H1 (cell line): ENCODE measurements around the gene SKAP2. TPM values are rescaled to one million over a fixed set of nuclear protein-coding genes. Genes with fewer than 3 reads are reported as not detected.

Experiments used
- CTCF ChIA-PET: fragments of 300-600 bp; sonication (Branson Sonifier 250); formaldehyde crosslinking; loops from one replicate; lab custom pipeline; 2021; ENCODE audit not compliant: partially characterized antibody; lab: Charles Lee
- POLR2A ChIA-PET: fragments of 300-600 bp; sonication (Branson Sonifier 250); formaldehyde crosslinking; loops from one replicate; lab custom pipeline; 2021; ENCODE audit warnings: inconsistent platforms; ENCODE audit not compliant: partially characterized antibody; lab: Charles Lee
- DNase-seq, 2 experiments: peaks; one replicate each; pipeline versions ENCODE4 v3.0.0 to v3.0.0-alpha.2; 2010 to 2022; ENCODE audit warnings: low spot score in 2 of 2, low read depth in 1 of 2, mixed read lengths in 1 of 2
- FAIRE-seq: peaks from 2 replicates; lab custom pipeline; 2011; peaks lifted over from hg19 to GRCh38; lab: Jason Lieb, UNC
- H2AFZ ChIP-seq: 2 replicates; pipeline ENCODE4 v1.8.1; 2012; ENCODE audit warnings: low read length, inconsistent platforms
- H2AK5ac ChIP-seq: 2 replicates; pipeline ENCODE4 v1.6.1; 2013; ENCODE audit warnings: low read depth, low read length
- H2BK120ac ChIP-seq: replicated peaks from 2 replicates; pipeline ENCODE3; 2013; ENCODE audit warnings: low read depth, low read length, inconsistent platforms
- H2BK12ac ChIP-seq: 2 replicates; pipeline ENCODE4 v1.6.1; 2013; ENCODE audit warnings: low read depth, low read length
- H2BK15ac ChIP-seq: 2 replicates; pipeline ENCODE4 v1.6.1; 2013; ENCODE audit warnings: low read length
- H2BK20ac ChIP-seq: 2 replicates; pipeline ENCODE4 v1.6.1; 2013; ENCODE audit warnings: low read length
- H2BK5ac ChIP-seq: 2 replicates; pipeline ENCODE4 v1.6.1; 2013; ENCODE audit warnings: low read depth, low read length
- H3K14ac ChIP-seq: 2 replicates; pipeline ENCODE4 v1.6.1; 2013; ENCODE audit warnings: inconsistent platforms; ENCODE audit not compliant: insufficient read length
- H3K18ac ChIP-seq: 2 replicates; pipeline ENCODE4 v1.6.1; 2013; ENCODE audit warnings: low read length; ENCODE audit errors: extremely low read depth
- H3K23ac ChIP-seq: 2 replicates; pipeline ENCODE4 v1.6.1; 2013; ENCODE audit warnings: inconsistent platforms; ENCODE audit not compliant: insufficient read length
- H3K23me2 ChIP-seq: 2 replicates; pipeline ENCODE4 v1.6.1; 2013; ENCODE audit warnings: low read depth, low read length
- H3K27ac ChIP-seq: 2 replicates; pipeline ENCODE4 v1.6.1; 2011; ENCODE audit warnings: low read depth, low read length, inconsistent platforms
- H3K27me3 ChIP-seq, 4 experiments: replicated peaks in 1 of 4; 1 replicate in 1 of 4; 2 replicates in 3 of 4; pipeline versions ENCODE4 v1.6.1 to v1.8.1; 2011 to 2013; ENCODE audit warnings: low read length in 3 of 4, mild to moderate bottlenecking in 3 of 4, inconsistent platforms in 2 of 4, mixed read lengths in 2 of 4, moderate library complexity in 1 of 4; ENCODE audit not compliant: control insufficient read depth in 3 of 4, insufficient read depth in 3 of 4; ENCODE audit errors: extremely low read depth in 1 of 4
- H3K36me3 ChIP-seq, 4 experiments: 2 replicates each; pipeline versions ENCODE4 v1.6.1 to v1.8.1; 2011 to 2013; ENCODE audit warnings: mild to moderate bottlenecking in 4 of 4, low read length in 3 of 4, moderate library complexity in 2 of 4, control low read depth in 1 of 4, inconsistent platforms in 1 of 4; ENCODE audit not compliant: insufficient read depth in 4 of 4, control insufficient read depth in 2 of 4
- H3K4ac ChIP-seq: replicated peaks from 2 replicates; pipeline ENCODE3; 2013; ENCODE audit warnings: low read length, low read depth, mixed read lengths, inconsistent platforms; ENCODE audit not compliant: insufficient read length
- H3K4me1 ChIP-seq, 4 experiments: replicated peaks in 1 of 4; 1 replicate in 1 of 4; 2 replicates in 3 of 4; pipeline versions ENCODE4 v1.6.1 to v1.8.1; 2011 to 2013; ENCODE audit warnings: low read length in 3 of 4, inconsistent platforms in 2 of 4, mixed read lengths in 1 of 4; ENCODE audit not compliant: insufficient read depth in 4 of 4, control insufficient read depth in 3 of 4
- H3K4me2 ChIP-seq, 2 experiments: 2 replicates each; pipeline versions ENCODE4 v1.6.1 to v1.8.1; 2011 to 2013; ENCODE audit warnings: low read depth in 2 of 2, low read length in 2 of 2, control low read depth in 1 of 2, inconsistent platforms in 1 of 2, mild to moderate bottlenecking in 1 of 2; ENCODE audit not compliant: insufficient read depth in 1 of 2
- H3K4me3 ChIP-seq, 4 experiments: fragments of 200-600, 300-600 bp in 1 of 4; sonication (generic), shearing (Covaris generic), sonication (Bioruptor Twin) in 1 of 4; 2 replicates each; pipeline versions ENCODE4 v1.5.1 to v1.8.1; 2011 to 2016; ENCODE audit warnings: low read length in 4 of 4, low read depth in 3 of 4, control low read depth in 2 of 4, inconsistent platforms in 2 of 4, mild to moderate bottlenecking in 2 of 4, mixed read lengths in 1 of 4, moderate library complexity in 1 of 4; ENCODE audit not compliant: insufficient read depth in 2 of 4; ENCODE audit errors: extremely low read depth in 1 of 4
- H3K56ac ChIP-seq: replicated peaks from 2 replicates; pipeline ENCODE3; 2013; ENCODE audit warnings: low read depth, mild to moderate bottlenecking, mixed read lengths, low read length, inconsistent platforms; ENCODE audit not compliant: insufficient read length
- H3K79me1 ChIP-seq: 2 replicates; pipeline ENCODE4 v1.6.1; 2013; ENCODE audit warnings: low read depth, low read length, control low read depth
- H3K79me2 ChIP-seq, 2 experiments: 2 replicates each; pipeline versions ENCODE4 v1.6.1 to v1.8.1; 2012 to 2013; ENCODE audit warnings: low read length in 2 of 2, mild to moderate bottlenecking in 2 of 2, inconsistent platforms in 1 of 2; ENCODE audit not compliant: insufficient read depth in 2 of 2, control insufficient read depth in 1 of 2
- H3K9ac ChIP-seq, 4 experiments: replicated peaks in 1 of 4; 1 replicate in 1 of 4; 2 replicates in 3 of 4; pipeline versions ENCODE4 v1.6.1 to v1.8.1; 2011 to 2013; ENCODE audit warnings: low read depth in 3 of 4, low read length in 3 of 4, control low read depth in 2 of 4, mild to moderate bottlenecking in 2 of 4, moderate library complexity in 2 of 4, inconsistent platforms in 1 of 4; ENCODE audit errors: extremely low read depth in 1 of 4
- H3K9me3 ChIP-seq, 2 experiments: 2 replicates each; pipeline versions ENCODE4 v1.6.1 to v1.8.1; 2012 to 2013; ENCODE audit warnings: mild to moderate bottlenecking in 2 of 2, moderate library complexity in 2 of 2, control low read depth in 1 of 2, inconsistent platforms in 1 of 2, low read depth in 1 of 2, low read length in 1 of 2, mixed read lengths in 1 of 2; ENCODE audit not compliant: insufficient read depth in 2 of 2
- H4K20me1 ChIP-seq, 2 experiments: replicated peaks in 1 of 2; 2 replicates each; pipeline versions ENCODE3 to v1.8.1; 2011 to 2013; ENCODE audit warnings: inconsistent platforms in 2 of 2, low read length in 2 of 2, mild to moderate bottlenecking in 1 of 2; ENCODE audit not compliant: insufficient read depth in 2 of 2, control insufficient read depth in 1 of 2
- H4K5ac ChIP-seq: 2 replicates; pipeline ENCODE4 v1.6.1; 2013; ENCODE audit warnings: low read length, low read depth, mixed read lengths, inconsistent platforms; ENCODE audit not compliant: insufficient read length
- H4K8ac ChIP-seq: 2 replicates; pipeline ENCODE4 v1.8.0; 2013; ENCODE audit warnings: mild to moderate bottlenecking, moderate library complexity, low read length, inconsistent platforms; ENCODE audit not compliant: insufficient read depth; ENCODE audit errors: extremely low read depth
- H4K91ac ChIP-seq: replicated peaks from 2 replicates; pipeline ENCODE3; 2013; ENCODE audit warnings: low read length, mixed read lengths, inconsistent platforms; ENCODE audit not compliant: insufficient read length
- NANOG ChIP-seq: IDR thresholded peaks from 2 replicates; pipeline ENCODE4 v1.6.1; 2011; ENCODE audit warnings: low read length, low read depth, mild to moderate bottlenecking, inconsistent platforms; ENCODE audit not compliant: insufficient read depth, poor library complexity, severe bottlenecking
- WGBS, 2 experiments: shearing (Covaris generic) in 1 of 2; methylation state at CpG; one replicate each; pipeline versions ENCODE4 v1.1.6 to v1.1.7; 2013 to 2015; ENCODE audit warnings: low lambda C conversion rate in 2 of 2, mixed read lengths in 2 of 2, inconsistent platforms in 1 of 2, low coverage in 1 of 2, missing lambda C conversion rate in 1 of 2; ENCODE audit not compliant: insufficient replicate concordance in 2 of 2, insufficient coverage in 1 of 2, insufficient read length in 1 of 2; ENCODE audit errors: extremely low coverage in 1 of 2, missing lambda C conversion rate in 1 of 2; 5-methylcytosine and 5-hydroxymethylcytosine counted together
- polyA plus RNA-seq, 7 experiments: library from polyadenylated mRNA; depleted of rRNA in 3 of 7; stranded (reverse) in 5 of 7; unstranded in 2 of 7; fragments of >200 nt in 5 of 7; fragments of 200-250 nt in 2 of 7; gene quantifications; 1 replicate in 5 of 7; 2 replicates in 1 of 7; 4 replicates in 1 of 7; pipeline versions ENCODE4 v1.2.1 to v1.2.3, GENCODE V29; 2011 to 2013; ENCODE audit warnings: missing spikeins in 2 of 7, mixed read lengths in 2 of 7
- total RNA-seq: library from RNA; stranded (reverse); fragmentation: NEBNext Ultra II Directional; extraction: Animal tissue kit (Norgen Biotek cat#: 25700); gene quantifications from 2 replicates; pipeline ENCODE4 v1.2.1, GENCODE V29; 2021

The SKAP2 gene
- total and polyA plus RNA-seq, 2 of the 8 experiments (the other 6 are each of a cell fraction or from before 2014, with no cell fraction given) = 0.53 to 5.1 TPM

GRCh38 chr7:26624431-26624830, 240.0 kb downstream of the SKAP2 start:
- H2BK12ac ChIP-seq = no peak overlapping the region
- H3K4me3 ChIP-seq = no peak overlapping the region
- DNase-seq (peak in 1 of 2 experiments; percentile 28), FAIRE-seq (no peak)
- 94% methylated on average over 5 of the region's 5 CpGs; no CpG with 5 or more reads in 1 of the 2 experiments for WGBS, 2 experiments
- H3K27ac ChIP-seq = no peak overlapping the region
- no peaks in the 10 kb centered on the region; a peak in 1 of 7 replicates for H3K27me3 ChIP-seq
- H4K5ac ChIP-seq = no peak overlapping the region
- no peak overlapping the region for H4K8ac ChIP-seq
- H3K4me1 ChIP-seq = peaks cover 0 to 5% (median 0%) of the 10 kb centered on the region in 4 experiments; a peak in 5 of 7 replicates
- H2BK120ac ChIP-seq = no peak overlapping the region
- no peak overlapping the region for H3K56ac ChIP-seq
- no peak overlapping the region for H2AFZ ChIP-seq
- ChIA-PET POLR2A (no interaction called here), CTCF (interaction anchor here (1.0 to 1.2 kb wide), 2 partner anchors 10 to 229 kb away, joined by 3 read pairs; no protein-coding TSS in a partner anchor)
- no peak for TF ChIP-seq NANOG
- no peak overlapping the region for H2BK20ac ChIP-seq
- no peak overlapping the region for H3K4ac ChIP-seq
- no peaks in the 10 kb centered on the region for H3K79me2 ChIP-seq
- no peaks in the 10 kb centered on the region for H4K20me1 ChIP-seq
- H3K79me1 ChIP-seq = no peaks in the 10 kb centered on the region
- no peaks in the 10 kb centered on the region for H3K23me2 ChIP-seq
- H3K4me2 ChIP-seq = no peak overlapping the region
- no peak overlapping the region for H2BK5ac ChIP-seq
- H3K14ac ChIP-seq = no peak overlapping the region
- H3K9ac ChIP-seq = no peak overlapping the region
- no peak overlapping the region for H2AK5ac ChIP-seq
- no peak overlapping the region for H3K23ac ChIP-seq
- H4K91ac ChIP-seq = peak overlapping the region; percentile 56
- H2BK15ac ChIP-seq = no peak overlapping the region
- H3K9me3 ChIP-seq = no peaks in the 10 kb centered on the region
- H3K36me3 ChIP-seq = no peaks in the 10 kb centered on the region
- no peak overlapping the region for H3K18ac ChIP-seq
